GM19193 (cell line): ENCODE data around the gene SREBF1.

ENCODE experiments used
- POLR2A ChIP-seq: IDR thresholded peaks from 4 replicates; pipeline ENCODE4 v1.6.1; 2011; ENCODE audit not compliant: insufficient read depth, insufficient read length; ENCODE audit errors: extremely low read depth

The SREBF1 gene

GRCh38 chr17:17805575-17805974 lies 31.2 kb downstream of the SREBF1 start:
- TF ChIP-seq POLR2A, result no peak

- TF ChIP-seq POLR2A, result no peak
These were observed 32.8 kb downstream of the SREBF1 start for GRCh38 chr17:17804007-17804406.

- TF ChIP-seq POLR2A, result no peak
These were observed 34.8 kb downstream of the SREBF1 start for GRCh38 chr17:17801800-17802481.

- no peak for TF ChIP-seq POLR2A
These were observed 36.2 kb downstream of the SREBF1 start for GRCh38 chr17:17800504-17801021.

GRCh38 chr17:17798573-17799255 lies 38.1 kb downstream of the SREBF1 start:
- TF ChIP-seq POLR2A, result no peak

GRCh38 chr17:17798010-17798556 lies 38.7 kb downstream of the SREBF1 start:
- no peak for TF ChIP-seq POLR2A

- TF ChIP-seq POLR2A, result no peak
These were observed 39.5 kb downstream of the SREBF1 start for GRCh38 chr17:17797119-17797809.

GRCh38 chr17:17796787-17797061 lies 40.1 kb downstream of the SREBF1 start:
- TF ChIP-seq POLR2A, result no peak

- no peak for TF ChIP-seq POLR2A
These were observed 40.6 kb downstream of the SREBF1 start for GRCh38 chr17:17795946-17796786.

GRCh38 chr17:17795296-17795695 lies 41.5 kb downstream of the SREBF1 start:
- no peak for TF ChIP-seq POLR2A

GRCh38 chr17:17794382-17794781 lies 42.4 kb downstream of the SREBF1 start:
- no peak for TF ChIP-seq POLR2A

GRCh38 chr17:17793378-17794214 lies 43.2 kb downstream of the SREBF1 start:
- no peak for TF ChIP-seq POLR2A

- no peak for TF ChIP-seq POLR2A
These were observed 44.0 kb downstream of the SREBF1 start for GRCh38 chr17:17792551-17793377.
